ENCODE measurements around the gene NECTIN2. TPM values are rescaled to one million over a fixed set of nuclear protein-coding genes. Genes with fewer than 3 reads are reported as not detected.

Gene NECTIN2
- total and polyA plus RNA-seq, 2 donors (not counting 1 experiment from before 2014, with no cell fraction given), result 0.15 to 0.32 TPM

- 17% methylated on average over 12 of the region's 12 CpGs for WGBS (ENCODE audit: insufficient coverage)
- Mint-ChIP-seq H3K27me3 (peaks cover 38% of the 10 kb centered on the region), H3K9me3 (ENCODE audit: insufficient read depth) (peaks cover 3% of the 10 kb centered on the region), H3K4me1 (peaks cover 22% of the 10 kb centered on the region), H3K4me3 (peak overlapping the region; percentile 83), H3K27ac (no peak overlapping the region)
- ChIA-PET CTCF (interaction anchor here (1.4 kb wide), 1 partner anchor 121 kb away, joined by 7 read pairs; no protein-coding TSS in a partner anchor), POLR2A (interaction anchor here (0.6 to 0.7 kb wide), 2 partner anchors 207 to 484 kb away, joined by 5 to 6 read pairs; no protein-coding TSS in a partner anchor)
- no peak for DNase-seq
- H2AFZ ChIP-seq (ENCODE audit: insufficient read depth, low read depth, low read length, poor library complexity, severe bottlenecking), result peak overlapping the region; percentile 74
- peak overlapping the region; percentile 19 to 64 (median 47) for H3K4me3 ChIP-seq (ENCODE audit: control extremely low read depth in 1 of 5, extremely low read depth in 1 of 5, insufficient read depth in 1 of 5, low read depth in 2 of 5, low read length in 4 of 5)
- H3K27me3 ChIP-seq (replicated peaks in 1 of 4; ENCODE audit: control extremely low read depth in 1 of 4, control insufficient read depth in 3 of 4, insufficient read depth in 4 of 4, low read length in 3 of 4), result peaks cover 0 to 42% (median 19%) of the 10 kb centered on the region in 4 experiments
- H3K9me3 ChIP-seq (ENCODE audit: control extremely low read depth in 1 of 3, control insufficient read depth in 2 of 3, insufficient read depth in 1 of 3, low read length in 2 of 3), result peaks cover 0 to 22% (median 0%) of the 10 kb centered on the region in 3 donors
- peaks cover 35% of the 10 kb centered on the region in 2 donors for H3K4me1 ChIP-seq (ENCODE audit: control insufficient read depth in 2 of 2, insufficient read depth in 2 of 2, low read length in 2 of 2)
- intact Hi-C loops (cut with micrococcal nuclease), result loop anchor here (10.0 kb wide), 3 partner anchors 70 to 190 kb away; partner anchors contain the start of gene CBLC
- peak overlapping the region; percentile 90 for H3K4me2 ChIP-seq (replicated peaks; ENCODE audit: low read depth, low read length, poor library complexity, severe bottlenecking)
- ATAC-seq (ENCODE audit: low read depth), result no peak
- no peak overlapping the region for H3K27ac ChIP-seq (ENCODE audit: low read length in 2 of 2)
- no peaks in the 10 kb centered on the region for H4K20me1 ChIP-seq (ENCODE audit: control insufficient read depth, insufficient read depth, low read length, poor library complexity, severe bottlenecking)
- H3K36me3 ChIP-seq (replicated peaks in 1 of 2; ENCODE audit: control extremely low read depth in 1 of 2, control insufficient read depth in 1 of 2, extremely low read depth in 1 of 2, insufficient read depth in 2 of 2, low read length in 1 of 2), result no peaks in the 10 kb centered on the region
- H3K9ac ChIP-seq (ENCODE audit: low read length), result peak overlapping the region; percentile 62
- H3K79me2 ChIP-seq (ENCODE audit: control insufficient read depth, insufficient read depth, low read length), result no peaks in the 10 kb centered on the region
- TF ChIP-seq CTCF (IDR thresholded peaks at IDR 0.05) (no peak), EZH2 (IDR thresholded peaks at IDR 0.05; ENCODE audit: borderline replicate concordance, insufficient read depth, low read depth, low read length, poor library complexity, severe bottlenecking) (no peak)
These were observed 848 bp upstream of the NECTIN2 start for GRCh38 chr19:44845286-44845611.

GRCh38 chr19:44846455-44847143 is 502 bp downstream of the NECTIN2 start:
- ATAC-seq (ENCODE audit: low read depth), result no peak
- H3K4me3 ChIP-seq (ENCODE audit: control extremely low read depth in 1 of 5, extremely low read depth in 1 of 5, insufficient read depth in 1 of 5, low read depth in 2 of 5, low read length in 4 of 5), result peak overlapping the region; percentile 11 to 64 (median 47)
- peaks cover 35% of the 10 kb centered on the region in 2 donors for H3K4me1 ChIP-seq (ENCODE audit: control insufficient read depth in 2 of 2, insufficient read depth in 2 of 2, low read length in 2 of 2)
- H3K27me3 ChIP-seq (replicated peaks in 1 of 4; ENCODE audit: control extremely low read depth in 1 of 4, control insufficient read depth in 3 of 4, insufficient read depth in 4 of 4, low read length in 3 of 4), result peaks cover 0 to 45% (median 19%) of the 10 kb centered on the region in 4 experiments
- Mint-ChIP-seq H3K27me3 (peaks cover 42% of the 10 kb centered on the region), H3K4me3 (peak overlapping the region; percentile 83), H3K27ac (peak overlapping the region; percentile 20), H3K9me3 (ENCODE audit: insufficient read depth) (peaks cover 3% of the 10 kb centered on the region), H3K4me1 (peaks cover 22% of the 10 kb centered on the region)
- H3K4me2 ChIP-seq (replicated peaks; ENCODE audit: low read depth, low read length, poor library complexity, severe bottlenecking), result peak overlapping the region; percentile 90
- CTCF ChIA-PET, result interaction anchor here (1.1 to 1.4 kb wide), 2 partner anchors 76 to 123 kb away, joined by 3 to 7 read pairs; no protein-coding TSS in a partner anchor
- peaks cover 0 to 22% (median 0%) of the 10 kb centered on the region in 3 donors for H3K9me3 ChIP-seq (ENCODE audit: control extremely low read depth in 1 of 3, control insufficient read depth in 2 of 3, insufficient read depth in 1 of 3, low read length in 2 of 3)
- TF ChIP-seq CTCF (IDR thresholded peaks at IDR 0.05) (no peak), EZH2 (IDR thresholded peaks at IDR 0.05; ENCODE audit: borderline replicate concordance, insufficient read depth, low read depth, low read length, poor library complexity, severe bottlenecking) (peak; percentile 23)
- H3K79me2 ChIP-seq (ENCODE audit: control insufficient read depth, insufficient read depth, low read length), result no peaks in the 10 kb centered on the region
- POLR2A ChIA-PET, result interaction anchor here (0.7 kb wide), 1 partner anchor 18 kb away, joined by 3 read pairs; no protein-coding TSS in a partner anchor
- H3K9ac ChIP-seq (ENCODE audit: low read length), result peak overlapping the region; percentile 62
- no peaks in the 10 kb centered on the region for H3K36me3 ChIP-seq (replicated peaks in 1 of 2; ENCODE audit: control extremely low read depth in 1 of 2, control insufficient read depth in 1 of 2, extremely low read depth in 1 of 2, insufficient read depth in 2 of 2, low read length in 1 of 2)
- intact Hi-C loops (cut with micrococcal nuclease), result loop anchor here (10.0 kb wide), 3 partner anchors 72 to 192 kb away; partner anchors contain the start of gene CBLC
- no peaks in the 10 kb centered on the region for H4K20me1 ChIP-seq (ENCODE audit: control insufficient read depth, insufficient read depth, low read length, poor library complexity, severe bottlenecking)
- DNase-seq, result peak; percentile 32
- H3K27ac ChIP-seq (ENCODE audit: low read length in 2 of 2), result no peak overlapping the region
- WGBS (ENCODE audit: insufficient coverage), result 2% methylated on average over 28 of the region's 51 CpGs
- H2AFZ ChIP-seq (ENCODE audit: insufficient read depth, low read depth, low read length, poor library complexity, severe bottlenecking), result peak overlapping the region; percentile 62

All from B cell (primary cell).